ENCODE measurements around the gene ADGRG3. TPM values are rescaled to one million over a fixed set of nuclear protein-coding genes. Genes with fewer than 3 reads are reported as not detected.

ADGRG3 gene
- total and polyA plus RNA-seq, 9 of the 15 experiments (the other 6 are each of a cell fraction or from before 2014, with no cell fraction given) = 0.09 to 0.52 (median 0.14) TPM; not detected in 3

DNA sequence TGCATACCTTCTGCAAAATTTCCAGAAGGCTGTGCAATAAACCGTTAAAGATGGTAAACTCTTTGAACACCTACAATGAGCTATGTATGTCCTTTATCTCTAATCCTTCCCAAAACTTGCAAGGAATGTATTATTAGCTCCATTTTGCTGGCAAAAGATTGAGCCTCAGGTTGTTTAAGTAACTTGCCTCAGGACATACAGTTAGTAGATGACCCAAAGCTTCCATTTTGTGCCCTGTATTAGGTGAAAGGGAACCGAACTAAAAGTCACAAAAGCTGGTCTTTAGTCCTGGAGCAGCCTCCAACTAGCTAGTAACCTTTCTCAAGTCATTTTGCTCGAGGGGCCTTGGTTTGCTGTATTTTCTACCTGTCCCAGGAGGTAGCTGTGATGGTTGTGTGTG is 4.3 kb downstream of the ADGRG3 start:
- BruUV-seq (replicated peaks) = no TSS peak
- in situ Hi-C loops (cut with MboI) (no loop called here), intact Hi-C loops (cut with micrococcal nuclease) (no loop called here)
- CTCF ChIA-PET (ENCODE audit: low intra/inter-chr PET ratio) = no interaction called here
- H3K9me1 ChIP-seq (ENCODE audit: control insufficient read depth, insufficient read depth, low read length) = peaks cover 3% of the 10 kb centered on the region
- no peak overlapping the region for H3K4me2 ChIP-seq (ENCODE audit: insufficient read depth, low read length)
- H3K27me3 ChIP-seq (ENCODE audit: control insufficient read depth in 2 of 2, insufficient read depth in 2 of 2, low read length in 2 of 2) = 0 out of 5 replicates have a peak, but pooled peaks cover 0 to 5% of the 10 kb centered on the region in 2 experiments
- no peak overlapping the region for H2AFZ ChIP-seq (ENCODE audit: low read depth, low read length)
- POLR2A ChIA-PET = interaction anchor here (0.6 to 2.3 kb wide), 5 partner anchors 10 to 63 kb away, joined by 3 to 12 read pairs (median 3); partner anchors contain the start of gene KATNB1
- no peak for DNase-seq (ENCODE audit: extremely low read depth in 1 of 4, low spot score in 3 of 4)
- H3K27ac ChIP-seq (ENCODE audit: extremely low read depth, low read depth, low read length) = no peak overlapping the region
- H3K36me3 ChIP-seq (ENCODE audit: control insufficient read depth, insufficient read depth, low read length) = no peaks in the 10 kb centered on the region
- H3K79me2 ChIP-seq (ENCODE audit: control insufficient read depth, insufficient read depth, low read length) = no peaks in the 10 kb centered on the region
- peaks cover 35 to 39% of the 10 kb centered on the region in 2 experiments for H3K4me1 ChIP-seq (replicated peaks in 1 of 2; ENCODE audit: control insufficient read depth in 2 of 2, insufficient read depth in 2 of 2, low read length in 2 of 2)
- no peak overlapping the region for H3K4me3 ChIP-seq
- H3K9ac ChIP-seq (ENCODE audit: insufficient read depth in 1 of 2, low read depth in 2 of 2, low read length in 2 of 2) = no peak overlapping the region
- FAIRE-seq = no peak
- no peak for TF ChIP-seq DNMT1 (IDR thresholded peaks at IDR 0.05)
- TF ChIP-seq NR2F6 (CRISPR knock-in tag; IDR thresholded peaks at IDR 0.05) = no peak
- TF ChIP-seq, protein P1, sequence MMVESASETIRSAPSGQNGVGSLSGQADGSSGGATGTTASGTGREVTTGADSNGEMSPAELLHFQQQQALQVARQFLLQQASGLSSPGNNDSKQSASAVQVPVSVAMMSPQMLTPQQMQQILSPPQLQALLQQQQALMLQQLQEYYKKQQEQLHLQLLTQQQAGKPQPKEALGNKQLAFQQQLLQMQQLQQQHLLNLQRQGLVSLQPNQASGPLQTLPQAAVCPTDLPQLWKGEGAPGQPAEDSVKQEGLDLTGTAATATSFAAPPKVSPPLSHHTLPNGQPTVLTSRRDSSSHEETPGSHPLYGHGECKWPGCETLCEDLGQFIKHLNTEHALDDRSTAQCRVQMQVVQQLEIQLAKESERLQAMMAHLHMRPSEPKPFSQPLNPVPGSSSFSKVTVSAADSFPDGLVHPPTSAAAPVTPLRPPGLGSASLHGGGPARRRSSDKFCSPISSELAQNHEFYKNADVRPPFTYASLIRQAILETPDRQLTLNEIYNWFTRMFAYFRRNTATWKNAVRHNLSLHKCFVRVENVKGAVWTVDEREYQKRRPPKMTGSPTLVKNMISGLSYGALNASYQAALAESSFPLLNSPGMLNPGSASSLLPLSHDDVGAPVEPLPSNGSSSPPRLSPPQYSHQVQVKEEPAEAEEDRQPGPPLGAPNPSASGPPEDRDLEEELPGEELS (CRISPR knock-in tag; IDR thresholded peaks at IDR 0.05; ENCODE audit: borderline replicate concordance) = no peak
- TF ChIP-seq PCBP1 (IDR thresholded peaks at IDR 0.05; ENCODE audit: low read depth, low read length, poor library complexity, severe bottlenecking) = no peak
- TF ChIP-seq ZNF408 (CRISPR knock-in tag; IDR thresholded peaks at IDR 0.05; ENCODE audit: low read depth) = no peak
- TF ChIP-seq, protein P2, sequence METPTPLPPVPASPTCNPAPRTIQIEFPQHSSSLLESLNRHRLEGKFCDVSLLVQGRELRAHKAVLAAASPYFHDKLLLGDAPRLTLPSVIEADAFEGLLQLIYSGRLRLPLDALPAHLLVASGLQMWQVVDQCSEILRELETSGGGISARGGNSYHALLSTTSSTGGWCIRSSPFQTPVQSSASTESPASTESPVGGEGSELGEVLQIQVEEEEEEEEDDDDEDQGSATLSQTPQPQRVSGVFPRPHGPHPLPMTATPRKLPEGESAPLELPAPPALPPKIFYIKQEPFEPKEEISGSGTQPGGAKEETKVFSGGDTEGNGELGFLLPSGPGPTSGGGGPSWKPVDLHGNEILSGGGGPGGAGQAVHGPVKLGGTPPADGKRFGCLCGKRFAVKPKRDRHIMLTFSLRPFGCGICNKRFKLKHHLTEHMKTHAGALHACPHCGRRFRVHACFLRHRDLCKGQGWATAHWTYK (CRISPR knock-in tag; IDR thresholded peaks at IDR 0.05) = no peak
- no peak for TF ChIP-seq COPS2 (conservative IDR thresholded peaks at IDR 0.05)
- no peaks in the 10 kb centered on the region for H3K9me3 ChIP-seq (replicated peaks; ENCODE audit: control insufficient read depth, insufficient read depth, low read depth, low read length)
- 26% methylated on average over 3 of the region's 3 CpGs for WGBS (ENCODE audit: insufficient coverage, low coverage, missing lambda C conversion rate)
- H4K20me1 ChIP-seq (replicated peaks; ENCODE audit: control insufficient read depth, insufficient read depth, low read length) = no peaks in the 10 kb centered on the region
- ATAC-seq = no peak
